Thoracic aorta (tissue), 2 donors: ENCODE data around the gene TREH. TPM values are rescaled to one million over a fixed set of nuclear protein-coding genes. Genes with fewer than 3 reads are reported as not detected.

Experiments
- ATAC-seq: fragments of 150-250 bp; one replicate; pipeline ENCODE4 v1.8.0; 2017; ENCODE audit warnings: low read depth; ENCODE audit not compliant: insufficient number of reproducible peaks, low FRiP score
- DNase-seq: peaks from one replicate; pipeline ENCODE4 v3.0.0-alpha.2; 2020; ENCODE audit warnings: low spot score
- H3K27ac ChIP-seq, 2 donors: fragments of 200-600 bp; sonication (generic); 1 replicate in 1 of 2; 2 replicates in 1 of 2; pipeline ENCODE4 v1.5.1; 2016; ENCODE audit warnings: mild to moderate bottlenecking in 2 of 2, moderate library complexity in 2 of 2
- H3K27me3 ChIP-seq: fragments of 200-600 bp; sonication (generic); replicated peaks from 2 replicates; pipeline ENCODE4 v1.6.0; 2016; ENCODE audit warnings: mild to moderate bottlenecking; ENCODE audit not compliant: insufficient read depth
- H3K36me3 ChIP-seq: fragments of 200-600 bp; sonication (generic); one replicate; pipeline ENCODE4 v1.5.1; 2016
- H3K4me1 ChIP-seq, 2 donors: fragments of 200-600 bp; sonication (generic); 1 replicate in 1 of 2; 2 replicates in 1 of 2; pipeline versions ENCODE4 v1.5.1 to v1.6.0; 2016; ENCODE audit warnings: low read depth in 2 of 2, mild to moderate bottlenecking in 1 of 2; ENCODE audit not compliant: control insufficient read depth in 1 of 2
- H3K4me3 ChIP-seq: fragments of 200-600 bp; sonication (generic); 2 replicates; pipeline ENCODE4 v1.5.1; 2016; ENCODE audit warnings: mild to moderate bottlenecking
- H3K9me3 ChIP-seq: fragments of 200-600 bp; sonication (generic); 2 replicates; pipeline ENCODE4 v1.5.1; 2016
- total RNA-seq, 2 donors: library from RNA; depleted of rRNA; stranded (reverse); fragments of >200 nt; gene quantifications; one replicate each; pipeline versions ENCODE4 v1.1.0 to v1.2.3, GENCODE V29; 2016
- TF ChIP-seq, protein P1 (sequence below): fragments of 200-600 bp; sonication (generic); IDR thresholded peaks from one replicate; pipeline ENCODE4 v1.5.1; 2019; ENCODE audit warnings: antibody characterized with exemption

TREH gene
- total RNA-seq, 2 donors from 2014 or later, result not detected

DNA sequence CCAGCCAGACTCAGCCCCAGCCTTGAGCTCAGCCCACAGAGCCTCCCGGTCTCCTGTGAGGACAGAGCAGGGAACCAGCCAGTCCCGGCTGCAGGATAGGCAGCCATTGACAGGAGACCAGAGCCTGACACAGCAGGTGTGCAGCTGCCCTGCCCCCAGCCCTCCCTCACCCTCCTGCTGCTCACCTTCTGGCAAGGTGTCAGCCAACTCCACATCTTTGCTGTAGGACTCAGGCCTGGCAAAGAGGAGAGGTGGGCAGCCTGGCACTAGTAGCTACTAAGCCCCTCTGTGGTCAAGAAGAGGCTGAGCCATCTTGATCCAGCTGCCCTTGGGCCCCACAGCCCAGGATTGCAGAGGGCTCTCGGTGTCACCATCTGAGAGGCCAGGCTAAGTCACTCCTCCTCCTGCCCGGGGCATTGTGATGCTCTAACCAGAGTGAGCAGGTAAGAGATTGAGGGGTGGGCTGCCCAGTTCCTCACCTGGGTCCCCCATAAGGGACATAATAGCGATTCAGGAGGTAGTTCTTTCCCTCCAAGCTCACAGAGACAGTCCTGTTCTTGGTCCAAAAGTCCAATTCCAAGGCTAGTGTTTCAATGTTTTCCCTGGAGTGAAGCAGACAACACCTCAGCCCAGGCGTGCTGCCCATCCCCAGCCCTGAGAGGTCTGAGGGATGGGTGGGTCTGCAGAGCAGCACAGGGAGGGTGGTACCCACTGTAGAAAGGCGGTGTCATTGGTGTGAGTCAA lies 18.6 kb downstream of the TREH start:
- H3K4me3 ChIP-seq, result no peak overlapping the region
- H3K36me3 ChIP-seq, result peaks cover 22% of the 10 kb centered on the region
- TF ChIP-seq, protein P1, sequence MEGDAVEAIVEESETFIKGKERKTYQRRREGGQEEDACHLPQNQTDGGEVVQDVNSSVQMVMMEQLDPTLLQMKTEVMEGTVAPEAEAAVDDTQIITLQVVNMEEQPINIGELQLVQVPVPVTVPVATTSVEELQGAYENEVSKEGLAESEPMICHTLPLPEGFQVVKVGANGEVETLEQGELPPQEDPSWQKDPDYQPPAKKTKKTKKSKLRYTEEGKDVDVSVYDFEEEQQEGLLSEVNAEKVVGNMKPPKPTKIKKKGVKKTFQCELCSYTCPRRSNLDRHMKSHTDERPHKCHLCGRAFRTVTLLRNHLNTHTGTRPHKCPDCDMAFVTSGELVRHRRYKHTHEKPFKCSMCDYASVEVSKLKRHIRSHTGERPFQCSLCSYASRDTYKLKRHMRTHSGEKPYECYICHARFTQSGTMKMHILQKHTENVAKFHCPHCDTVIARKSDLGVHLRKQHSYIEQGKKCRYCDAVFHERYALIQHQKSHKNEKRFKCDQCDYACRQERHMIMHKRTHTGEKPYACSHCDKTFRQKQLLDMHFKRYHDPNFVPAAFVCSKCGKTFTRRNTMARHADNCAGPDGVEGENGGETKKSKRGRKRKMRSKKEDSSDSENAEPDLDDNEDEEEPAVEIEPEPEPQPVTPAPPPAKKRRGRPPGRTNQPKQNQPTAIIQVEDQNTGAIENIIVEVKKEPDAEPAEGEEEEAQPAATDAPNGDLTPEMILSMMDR, result no peak
- ATAC-seq, result no peak
- peaks cover 0 to 15% of the 10 kb centered on the region in 2 donors for H3K4me1 ChIP-seq
- no peaks in the 10 kb centered on the region for H3K9me3 ChIP-seq
- H3K27me3 ChIP-seq, result no peaks in the 10 kb centered on the region
- DNase-seq, result no peak
- no peak overlapping the region for H3K27ac ChIP-seq

DNA sequence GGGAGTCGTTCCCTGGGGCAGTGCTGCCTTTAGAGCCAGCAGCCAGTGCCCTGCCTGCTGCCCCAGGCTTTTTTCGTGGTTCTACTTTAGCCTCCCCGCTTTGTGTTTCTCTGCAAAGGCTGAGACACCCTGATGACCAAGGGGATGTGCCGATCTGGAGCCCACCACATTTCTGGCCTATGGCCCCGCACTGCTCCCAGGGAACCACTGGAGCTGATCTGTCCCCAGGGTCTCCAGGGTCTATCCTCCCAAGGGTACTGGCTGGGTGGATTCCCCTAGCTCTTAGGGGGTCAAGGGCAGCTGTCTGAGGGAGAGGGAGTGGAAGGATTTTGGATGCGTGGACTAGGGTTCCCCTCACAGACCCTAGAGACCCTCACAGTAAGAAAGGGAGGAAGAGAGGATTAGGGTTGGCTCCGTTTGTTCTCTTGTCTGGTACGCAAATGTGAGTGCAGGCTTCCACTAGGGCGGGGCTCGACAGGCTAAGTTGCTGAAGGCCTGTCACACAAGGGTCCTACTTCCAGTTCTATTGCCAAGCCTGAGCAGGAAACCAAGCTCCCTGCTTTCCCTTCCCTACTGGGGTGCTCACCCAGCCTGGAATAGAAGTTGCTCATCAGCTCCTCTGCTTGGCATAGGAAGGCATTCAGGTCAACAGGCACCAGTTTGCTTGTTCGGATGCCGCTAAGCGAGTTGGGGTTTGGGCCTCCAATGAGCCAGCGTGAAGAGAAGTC lies 19.3 kb downstream of the TREH start:
- Histone ChIP-seq H3K9me3 (no peaks in the 10 kb centered on the region), H3K4me3 (peak overlapping the region; percentile 14), H3K36me3 (peaks cover 29% of the 10 kb centered on the region), H3K4me1 (peaks cover 0 to 15% of the 10 kb centered on the region in 2 donors), H3K27me3 (no peaks in the 10 kb centered on the region), H3K27ac (no peak overlapping the region)
- TF ChIP-seq, protein P1, result no peak
- no peak for ATAC-seq
- no peak for DNase-seq

DNA sequence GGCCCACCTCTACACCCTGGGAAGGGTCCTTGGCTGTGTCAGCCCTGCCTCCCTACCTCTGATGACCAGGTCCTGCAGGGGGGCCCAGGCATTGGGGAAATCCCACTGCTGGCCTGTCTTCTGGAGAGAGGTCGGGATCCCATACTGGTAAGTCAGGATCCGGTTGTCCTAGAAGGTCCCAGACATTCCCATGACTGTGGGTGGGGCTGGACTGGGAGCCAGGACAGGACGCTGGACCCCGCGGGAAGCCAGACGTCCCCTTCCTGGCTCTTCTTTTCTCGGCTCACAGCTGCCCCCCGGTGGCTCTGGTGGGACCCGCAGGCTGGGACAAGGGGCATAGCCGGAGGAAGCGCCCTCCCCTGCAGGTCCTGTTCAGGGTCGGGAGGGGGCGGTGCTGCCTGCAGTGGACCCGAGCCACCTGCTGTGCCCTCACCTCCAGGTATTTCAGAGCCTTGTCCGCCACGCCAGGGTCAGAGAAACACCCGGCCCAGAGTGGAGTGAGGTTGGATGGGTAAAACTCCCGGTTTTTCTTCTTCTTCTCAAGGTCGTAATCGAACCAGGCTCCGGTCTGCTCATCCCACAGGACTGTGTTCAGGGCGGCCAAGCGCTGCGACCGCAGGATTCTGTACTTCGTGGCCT lies 20.0 kb downstream of the TREH start:
- H3K9me3 ChIP-seq, result no peaks in the 10 kb centered on the region
- peaks cover 34% of the 10 kb centered on the region for H3K36me3 ChIP-seq
- DNase-seq (peak; percentile 91), ATAC-seq (peak; percentile 59)
- TF ChIP-seq, protein P1, result peak; percentile 95
- H3K4me1 ChIP-seq, result peaks cover 0 to 15% of the 10 kb centered on the region in 2 donors
- no peaks in the 10 kb centered on the region for H3K27me3 ChIP-seq
- peak overlapping the region; percentile 14 for H3K4me3 ChIP-seq
- H3K27ac ChIP-seq, result peak overlapping the region; percentile 71 to 78

DNA sequence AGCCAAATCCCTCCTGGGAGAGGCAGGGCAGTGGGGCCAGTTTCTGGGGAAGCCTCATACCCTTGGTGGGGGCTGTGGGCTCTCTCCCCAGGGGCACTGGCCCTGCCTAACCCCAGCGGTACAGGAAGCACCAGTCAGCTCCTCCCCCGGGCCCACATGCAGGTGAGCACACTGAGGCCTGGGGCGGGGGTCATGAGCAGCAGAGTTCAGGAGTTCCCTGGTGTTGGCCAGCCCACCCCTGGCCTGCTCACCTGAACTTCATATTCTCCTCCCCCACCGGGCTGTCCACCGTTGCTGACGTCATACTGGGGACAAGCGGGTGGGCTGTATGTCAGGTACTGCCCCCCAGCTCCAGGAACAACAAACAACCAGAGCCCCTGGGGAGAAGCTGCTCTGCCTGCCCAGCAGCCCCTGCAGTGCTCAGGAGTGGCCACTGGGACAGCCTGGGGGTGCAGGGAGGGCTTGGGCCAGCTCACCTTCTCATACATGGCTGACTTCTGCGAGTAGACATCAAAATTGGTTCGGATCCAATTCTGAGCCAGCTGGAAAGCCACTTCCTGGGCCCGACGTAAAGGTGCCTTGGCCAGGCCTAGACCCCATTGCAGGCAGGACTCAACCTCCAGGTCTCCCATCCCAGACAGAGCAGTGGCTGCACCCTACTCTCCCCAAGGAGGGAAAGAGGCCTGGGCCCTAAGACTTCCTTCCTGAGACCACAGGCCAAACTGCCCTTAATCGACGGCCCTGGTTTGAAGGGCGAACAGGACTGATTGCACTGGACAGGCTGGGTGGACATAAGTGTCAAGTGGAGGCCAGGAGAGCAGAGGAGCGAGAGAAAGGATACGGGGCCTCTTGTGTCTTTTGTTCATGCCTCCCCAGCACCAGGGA lies 20.8 kb downstream of the TREH start:
- ATAC-seq (no peak), DNase-seq (no peak)
- TF ChIP-seq, protein P1, result peak; percentile 20

More for the DNA sequence above, 20.8 kb downstream of the TREH start:
- Histone ChIP-seq H3K27me3 (no peaks in the 10 kb centered on the region), H3K9me3 (no peaks in the 10 kb centered on the region), H3K36me3 (peaks cover 34% of the 10 kb centered on the region), H3K4me3 (no peak overlapping the region), H3K27ac (peak overlapping the region; percentile 71 to 78), H3K4me1 (peaks cover 0 to 15% of the 10 kb centered on the region in 2 donors)
